Islet precursor cell (in vitro differentiated cells): ENCODE data around the gene GID8.

Experiments
- DNase-seq: peaks from one replicate; pipeline ENCODE4 v3.0.0-alpha.2; 2018

GID8 gene

DNA sequence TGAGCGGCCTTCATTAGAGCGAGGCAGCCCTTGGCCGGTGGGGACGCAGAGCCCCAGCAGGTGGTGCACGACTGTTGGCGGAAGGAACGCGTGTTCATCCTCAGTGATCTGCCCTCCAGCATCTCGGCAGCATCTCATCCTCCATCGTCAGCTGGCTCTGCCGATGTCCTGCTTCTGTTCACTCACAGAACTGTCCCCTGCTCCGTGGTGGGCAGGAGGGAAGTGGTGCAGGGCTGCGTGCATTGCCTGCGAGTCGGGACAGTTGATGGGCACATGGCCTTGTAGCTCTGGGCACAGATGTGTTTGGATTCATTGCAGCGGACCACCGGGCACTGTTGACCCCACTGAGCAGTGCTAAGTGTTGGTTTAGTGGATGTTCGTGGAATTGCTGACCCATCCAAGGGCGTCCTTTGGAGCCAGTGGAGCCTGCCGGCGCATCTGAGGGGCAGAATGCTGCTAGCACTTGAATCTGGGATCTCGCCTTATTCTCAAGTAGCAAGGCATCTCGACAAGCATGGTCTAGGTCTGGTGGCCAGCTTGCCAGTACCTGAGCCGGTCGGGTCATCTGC, 7.9 kb downstream of the GID8 start:
- DNase-seq, result no peak

DNA sequence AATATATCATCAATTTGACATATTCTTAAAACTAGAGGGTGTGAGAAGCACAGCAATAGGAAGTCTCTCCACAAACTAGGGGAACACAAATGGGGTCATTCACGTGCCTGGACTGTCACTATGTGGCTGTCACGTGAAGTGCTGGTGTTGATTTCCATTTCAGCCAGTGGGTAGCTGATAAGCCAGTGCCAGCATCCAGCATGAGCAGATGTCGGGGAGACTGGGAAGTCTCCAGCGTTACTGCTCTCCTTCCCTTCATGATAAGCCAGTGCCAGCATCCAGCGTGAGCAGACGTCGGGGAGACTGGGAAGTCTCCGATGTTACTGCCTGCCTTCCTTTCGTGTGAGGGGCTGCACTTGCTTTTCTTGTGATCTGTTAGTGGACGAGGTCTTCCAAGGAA, 9.0 kb downstream of the GID8 start:
- no peak for DNase-seq

- DNase-seq, result no peak
These were observed 9.8 kb downstream of the GID8 start for GRCh38 chr20:62947532-62948300.

DNA sequence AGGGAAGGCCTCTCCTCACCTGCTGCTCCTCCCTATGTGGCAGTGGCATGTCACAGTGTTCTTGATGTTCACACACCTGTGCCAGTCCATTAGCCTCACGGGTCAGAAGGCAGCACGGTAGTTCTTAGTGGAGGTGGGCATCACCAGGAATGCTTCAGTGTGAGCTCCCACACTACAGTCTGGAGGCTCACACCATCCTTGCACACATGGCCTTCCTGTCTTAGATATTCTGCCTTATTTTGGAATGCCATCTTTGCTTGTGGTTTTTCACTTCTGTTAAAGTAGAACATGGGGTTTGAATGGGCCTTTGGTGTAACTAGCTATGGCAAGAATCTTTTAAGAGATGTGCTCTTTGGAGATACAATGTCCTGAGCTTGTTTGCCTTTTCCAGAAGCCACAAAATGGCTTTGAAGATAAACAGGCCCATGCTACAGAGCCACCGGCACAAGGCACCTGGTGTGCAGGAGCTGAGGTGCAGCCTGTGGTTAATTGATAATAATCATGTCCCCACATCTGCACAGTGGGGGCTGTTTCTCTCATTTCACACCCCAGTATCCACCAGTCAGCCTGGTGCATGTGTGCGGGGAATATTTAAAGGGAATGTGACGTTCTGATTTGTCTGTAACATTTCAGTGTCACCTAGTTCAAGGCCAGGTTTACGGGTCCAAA, 11.3 kb downstream of the GID8 start:
- no peak for DNase-seq

DNA sequence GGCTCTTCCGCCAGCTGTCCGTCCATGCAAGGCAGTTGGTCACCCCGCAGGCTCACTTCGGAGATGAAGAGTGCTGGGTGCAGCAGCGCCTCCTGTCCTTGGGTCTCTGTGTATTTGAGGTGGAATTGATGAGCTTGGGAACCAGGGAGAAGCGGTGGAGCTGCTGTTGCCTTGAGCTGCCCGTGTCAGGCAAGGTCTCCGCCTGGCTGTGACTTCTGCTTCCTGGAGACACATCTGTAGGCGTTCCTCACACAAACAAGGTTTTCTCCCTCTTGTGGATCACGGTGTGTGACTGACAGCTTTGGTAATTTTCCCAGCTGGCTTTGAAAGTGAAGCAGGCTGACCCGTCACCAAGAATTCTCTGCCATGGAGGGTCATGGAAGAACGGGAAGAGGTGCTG, 12.0 kb downstream of the GID8 start:
- DNase-seq, result no peak

GRCh38 chr20:62950741-62951140, 12.8 kb downstream of the GID8 start:
- no peak for DNase-seq

GRCh38 chr20:62951143-62951895, 13.4 kb downstream of the GID8 start:
- no peak for DNase-seq

- no peak for DNase-seq
These were observed 14.0 kb downstream of the GID8 start for GRCh38 chr20:62951896-62952372.

- DNase-seq, result peak; percentile 86
These were observed 14.5 kb downstream of the GID8 start, which contains the start of gene SLC17A9 for GRCh38 chr20:62952373-62952967. TSS of gene SLC17A9 (plus strand) at chr20:62952709. CDS start at chr20:62952831, 122 bp downstream.

GRCh38 chr20:62952968-62953838, 15.3 kb downstream of the GID8 start:
- no peak for DNase-seq

DNA sequence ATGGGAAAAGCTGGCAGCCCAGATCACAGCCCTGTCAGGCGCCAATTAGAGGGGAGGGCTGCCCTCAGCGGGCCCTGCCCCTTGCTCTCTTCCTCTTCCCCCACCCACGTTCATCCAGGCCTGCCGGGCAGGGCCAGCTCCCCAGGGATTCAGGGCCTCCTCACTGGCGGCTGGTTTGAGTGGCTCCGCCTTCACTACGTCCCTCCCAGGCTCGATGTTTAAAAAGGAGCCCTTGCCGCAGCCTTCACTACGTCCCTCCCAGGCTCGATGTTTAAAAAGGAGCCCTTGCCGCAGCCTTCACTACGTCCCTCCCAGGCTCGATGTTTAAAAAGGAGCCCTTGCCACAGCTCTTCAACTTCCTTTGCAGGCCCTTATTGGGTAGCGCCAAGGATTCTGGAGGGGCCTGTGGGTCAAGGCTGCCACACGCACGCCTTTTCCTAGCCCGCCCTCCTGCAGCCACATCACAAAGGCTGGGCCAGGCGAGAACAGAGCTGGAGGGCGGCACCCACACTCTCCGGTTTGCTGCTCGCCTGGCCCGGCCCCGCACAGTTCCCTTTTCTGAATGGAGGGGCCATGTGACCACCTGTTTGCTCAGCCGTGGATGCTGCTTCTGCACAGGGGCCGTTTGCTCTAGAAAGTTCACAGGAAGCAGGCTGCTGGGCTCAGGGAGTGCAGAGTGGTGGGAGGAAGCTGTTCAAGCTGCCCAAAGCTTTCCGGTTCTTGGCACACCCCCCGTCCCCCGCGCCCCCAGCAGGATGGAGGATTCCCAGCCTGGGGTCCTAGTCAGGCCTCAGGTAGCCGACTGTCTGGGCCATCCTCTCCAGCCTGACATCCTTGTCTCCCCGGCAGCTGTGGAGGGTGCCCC, 16.1 kb downstream of the GID8 start:
- DNase-seq, result peak; percentile 75

DNA sequence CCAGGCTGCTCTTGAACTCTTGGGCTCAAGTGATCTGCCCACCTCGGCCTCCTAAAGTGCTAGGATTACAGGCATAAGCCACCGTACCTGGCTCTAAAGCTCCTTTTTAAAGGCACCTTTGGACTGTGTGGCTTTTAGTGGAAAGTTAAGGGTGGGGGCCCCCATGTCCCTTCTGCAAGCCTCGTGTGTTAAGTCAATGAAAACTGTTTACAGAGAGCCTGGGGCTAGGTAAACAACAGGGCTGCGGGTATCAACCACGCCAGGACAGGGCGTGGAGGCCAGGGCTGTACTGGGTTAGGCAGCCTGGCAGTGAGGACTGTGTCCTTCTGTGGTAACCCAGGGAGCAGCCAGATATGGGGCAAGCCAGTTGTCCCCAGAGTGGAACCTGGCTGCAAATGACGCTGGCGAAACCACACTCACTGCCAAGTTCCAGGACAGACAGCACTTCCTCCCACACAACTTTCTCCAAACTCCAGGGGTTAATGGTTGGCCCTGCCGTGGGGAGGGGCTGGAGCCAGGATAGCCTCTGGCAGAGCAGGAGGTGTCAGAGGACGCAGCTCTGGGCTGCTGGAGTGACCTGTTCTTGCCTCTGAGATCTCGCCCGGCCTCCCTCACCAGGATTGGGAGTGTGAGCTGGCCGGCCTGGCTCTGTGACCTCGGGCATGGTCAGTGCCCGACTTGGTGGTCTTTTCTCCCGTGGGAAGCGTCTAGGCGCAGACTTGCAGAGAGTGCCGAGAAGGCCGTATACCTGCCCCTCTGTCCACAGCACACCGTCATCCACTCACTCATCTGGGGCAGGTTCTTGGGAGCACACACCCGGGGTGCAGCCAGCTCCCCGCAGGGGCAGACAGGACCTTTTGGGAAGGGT, 17.8 kb downstream of the GID8 start:
- DNase-seq, result peak; percentile 81

GRCh38 chr20:62956387-62957135, 18.6 kb downstream of the GID8 start:
- DNase-seq, result no peak

DNA sequence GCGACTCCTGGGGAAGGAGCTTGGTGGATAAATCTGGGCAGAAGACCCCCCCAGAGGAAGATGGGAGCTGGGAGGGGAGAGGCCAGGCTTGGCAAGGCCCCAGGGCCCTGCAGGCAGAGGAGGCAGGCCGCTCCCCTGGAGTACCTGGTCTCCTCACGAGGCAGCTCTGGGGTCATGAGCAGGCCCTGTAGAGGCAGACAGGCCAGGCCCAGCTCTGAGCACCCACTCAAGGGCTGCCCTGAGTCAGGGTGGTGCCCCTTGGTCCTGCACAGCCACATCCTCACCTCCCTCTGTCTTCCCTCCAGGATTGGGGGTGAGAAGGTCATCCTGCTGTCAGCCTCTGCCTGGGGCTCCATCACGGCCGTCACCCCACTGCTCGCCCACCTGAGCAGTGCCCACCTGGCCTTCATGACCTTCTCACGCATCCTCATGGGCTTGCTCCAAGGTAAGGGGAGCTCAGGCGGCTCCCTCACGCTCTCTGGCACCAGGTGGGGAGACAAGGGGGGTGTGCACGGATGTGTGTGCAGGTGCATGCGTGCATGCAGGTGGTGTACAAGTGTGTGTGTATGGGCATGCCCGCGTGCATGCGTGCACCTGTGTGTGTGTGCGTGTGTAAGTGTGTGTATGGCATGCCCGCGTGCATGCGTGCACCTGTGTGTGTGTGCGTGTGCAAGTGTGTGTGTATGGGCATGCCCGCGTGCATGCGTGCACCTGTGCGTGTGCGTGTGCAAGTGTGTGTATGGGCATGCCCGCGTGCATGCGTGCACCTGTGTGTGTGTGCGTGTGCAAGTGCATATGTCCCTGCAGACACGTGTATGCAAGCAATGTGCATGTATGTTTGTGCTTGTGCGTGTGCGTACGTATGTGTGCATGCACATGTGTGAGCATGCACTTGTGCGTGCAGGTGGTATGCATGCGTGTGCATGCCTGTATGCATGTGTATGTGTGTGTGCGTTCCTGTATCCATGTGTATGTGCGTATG, 19.5 kb downstream of the GID8 start:
- no peak for DNase-seq

DNA sequence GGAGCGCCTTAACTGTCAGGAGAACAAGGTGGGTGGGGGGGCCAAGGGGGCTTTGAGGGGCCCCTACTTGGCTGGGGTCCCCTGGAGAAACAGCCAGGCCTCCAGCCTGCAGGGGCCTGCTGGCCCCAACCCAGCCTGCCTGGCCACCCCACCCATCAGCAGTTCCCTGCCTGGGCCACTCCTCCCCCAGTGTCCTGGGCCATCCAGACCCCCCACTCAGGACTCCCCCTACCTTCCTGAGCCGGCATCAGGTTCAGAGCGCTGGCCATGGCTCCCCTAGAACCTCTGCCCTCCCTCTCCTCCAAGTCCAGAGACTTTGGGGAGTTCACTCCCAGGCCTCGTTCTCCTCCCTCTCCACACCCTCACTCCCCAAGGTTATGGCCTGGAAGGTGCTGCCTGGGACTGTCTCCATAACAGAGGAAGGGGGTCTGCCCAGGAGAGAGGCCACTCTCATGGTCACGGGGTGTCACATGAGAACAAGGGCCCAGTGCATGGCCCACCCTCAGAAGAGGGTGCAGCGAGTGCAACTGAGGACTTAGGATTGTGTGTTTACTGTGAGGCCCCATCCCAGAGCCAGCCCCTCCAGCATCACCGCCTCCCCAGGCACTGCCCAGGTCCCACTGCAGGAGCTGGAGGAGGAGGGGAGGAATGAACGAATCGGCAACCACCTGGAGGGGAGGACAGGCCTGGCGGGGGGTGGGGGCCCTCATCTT, 20.6 kb downstream of the GID8 start:
- no peak for DNase-seq

- DNase-seq, result no peak
These were observed 21.4 kb downstream of the GID8 start for GRCh38 chr20:62959101-62959971.
